Measurements from ENCODE around the gene IGLL1. TPM values are rescaled to one million over a fixed set of nuclear protein-coding genes. Genes with fewer than 3 reads are reported as not detected.
A peak's percentile ranks its signal among the peaks of the same experiment; 100 is the strongest.

The IGLL1 gene
- total RNA-seq, 4 donors from 2014 or later, result not detected

GRCh38 chr22:23526596-23527316 lies 53.3 kb downstream of the IGLL1 start:
- 90 to 100% methylated on average over 2 to 8 of the region's 17 CpGs for whole genome bisulfite sequencing, 2 donors (ENCODE audit: low coverage in 1 of 2)
- H3K27me3 ChIP-seq, result no peaks in the 10 kb centered on the region

GRCh38 chr22:23525510-23525909 lies 54.6 kb downstream of the IGLL1 start:
- WGBS, 2 donors (ENCODE audit: low coverage in 1 of 2), result 97 to 98% methylated on average over 7 to 11 of the region's 11 CpGs
- H3K27me3 ChIP-seq, result no peaks in the 10 kb centered on the region
- ATAC-seq, result no peak
- H3K36me3 ChIP-seq, result no peaks in the 10 kb centered on the region
- TF ChIP-seq CTCF (IDR thresholded peaks at IDR 0.05), result no peak
- no peak for TF ChIP-seq POLR2A (IDR thresholded peaks at IDR 0.05)
- no peak for TF ChIP-seq EP300 (IDR thresholded peaks at IDR 0.05)
- no peak for TF ChIP-seq POLR2AphosphoS5 (IDR thresholded peaks at IDR 0.05)
- H3K27ac ChIP-seq, result no peak overlapping the region
- H3K4me1 ChIP-seq, result peaks cover 4 to 49% (median 10%) of the 10 kb centered on the region in 3 donors
- H3K9me3 ChIP-seq, result no peaks in the 10 kb centered on the region
- no peak overlapping the region for H3K4me3 ChIP-seq

More at GRCh38 chr22:23526596-23527316, 53.3 kb downstream of the IGLL1 start:
- Histone ChIP-seq H3K36me3 (no peaks in the 10 kb centered on the region), H3K4me3 (no peak overlapping the region), H3K9me3 (no peaks in the 10 kb centered on the region), H3K4me1 (peaks cover 0 to 37% (median 0%) of the 10 kb centered on the region in 3 donors), H3K27ac (peak overlapping the region in 1 of 4 donors; percentile 25)
- TF ChIP-seq POLR2AphosphoS5 (IDR thresholded peaks at IDR 0.05), result no peak
- ATAC-seq, result no peak

- Histone ChIP-seq H3K4me3 (no peak overlapping the region), H3K27me3 (no peaks in the 10 kb centered on the region), H3K36me3 (no peaks in the 10 kb centered on the region), H3K9me3 (no peaks in the 10 kb centered on the region), H3K4me1 (peaks cover 4 to 62% (median 10%) of the 10 kb centered on the region in 3 donors), H3K27ac (peak overlapping the region in 2 of 4 donors; percentile 96 to 99)
- TF ChIP-seq EP300 (IDR thresholded peaks at IDR 0.05), result no peak
- TF ChIP-seq POLR2AphosphoS5 (IDR thresholded peaks at IDR 0.05), result no peak
- TF ChIP-seq POLR2A (IDR thresholded peaks at IDR 0.05), result no peak
- TF ChIP-seq CTCF (IDR thresholded peaks at IDR 0.05), result no peak
- no peak for ATAC-seq
- WGBS, 2 donors (ENCODE audit: low coverage in 1 of 2), result 82 to 100% methylated on average over 3 to 4 of the region's 6 CpGs
These were observed 55.9 kb downstream of the IGLL1 start for GRCh38 chr22:23524226-23524625.

GRCh38 chr22:23523713-23524112 lies 56.4 kb downstream of the IGLL1 start:
- Histone ChIP-seq H3K27ac (peak overlapping the region in 2 of 4 donors; percentile 96 to 99), H3K27me3 (no peaks in the 10 kb centered on the region), H3K4me3 (no peak overlapping the region), H3K9me3 (no peaks in the 10 kb centered on the region), H3K36me3 (no peaks in the 10 kb centered on the region), H3K4me1 (peaks cover 4 to 62% (median 10%) of the 10 kb centered on the region in 3 donors)
- TF ChIP-seq CTCF (IDR thresholded peaks at IDR 0.05) (no peak), POLR2A (IDR thresholded peaks at IDR 0.05) (no peak), EP300 (IDR thresholded peaks at IDR 0.05) (no peak), POLR2AphosphoS5 (IDR thresholded peaks at IDR 0.05) (no peak)
- no peak for ATAC-seq
- 91 to 94% methylated on average over 4 of the region's 8 CpGs for WGBS, 2 donors (ENCODE audit: low coverage in 1 of 2)

Small RNA genes within 50 kb of the gene (small RNA-seq; reads per million reads assigned to genes)
- gene AP000346.3, result 0 reads per million in 4 donors

Other genes starting within 250 kb of the IGLL1 start
- 1 to 10 TPM in 1 of 4 donors, not detected in 3; 2.2 TPM for gene DRICH1, start 52.0 kb upstream of the IGLL1 start, total RNA-seq
- gene RGL4, start 110.7 kb upstream of the IGLL1 start, total RNA-seq, result under 1 TPM in 1 of 4 donors, not detected in 3; 0.27 TPM
- 1 to 10 TPM; 3.5 to 8.0 (median 5.5) TPM for gene ZNF70, start 170.8 kb upstream of the IGLL1 start, total RNA-seq
- 1 to 10 TPM in 1 of 4 donors, not detected in 3; 1.9 TPM for gene VPREB3, start 174.1 kb upstream of the IGLL1 start, total RNA-seq
- under 1 TPM in 2 of 4 donors, not detected in 2; 0.54 to 0.81 TPM for gene C22orf15, start 182.7 kb upstream of the IGLL1 start, total RNA-seq
- gene CHCHD10, start 187.7 kb upstream of the IGLL1 start, total RNA-seq, result 10 to 100 TPM in 3 of 4 donors, 1 to 10 TPM in 1; 2.0 to 40.6 (median 28.1) TPM
- 10 to 100 TPM in 2 of 4 donors, 1 to 10 TPM in 2; 2.3 to 11.0 (median 9.7) TPM for gene MMP11, start 192.6 kb upstream of the IGLL1 start, total RNA-seq
- gene SMARCB1, start 206.7 kb upstream of the IGLL1 start, total RNA-seq, result 10 to 100 TPM; 27.9 to 58.8 (median 32.7) TPM